ENCODE data around the gene SHISA4. TPM values are rescaled to one million over a fixed set of nuclear protein-coding genes. Genes with fewer than 3 reads are reported as not detected.
A peak's percentile ranks its signal among the peaks of the same experiment; 100 is the strongest.
"Not testable (repeated sequence)": the region's sequence is repeated elsewhere in the genome, so short reads cannot be mapped to it uniquely, and the experiment has no call there.

SHISA4 gene
- total RNA-seq, 1 donor: 19.4 TPM

GRCh38 chr1:201845331-201846083 is 43.2 kb upstream of the SHISA4 start:
- DNase-seq (ENCODE audit: low read depth): no peak
- H3K4me3 ChIP-seq (ENCODE audit: low read depth, low read length): no peak overlapping the region
- TF ChIP-seq CTCF (IDR thresholded peaks at IDR 0.05; ENCODE audit: insufficient read depth, low read length): no peak

- H3K4me3 ChIP-seq (ENCODE audit: low read depth, low read length): no peak overlapping the region
- TF ChIP-seq CTCF (IDR thresholded peaks at IDR 0.05; ENCODE audit: insufficient read depth, low read length): no peak
- DNase-seq (ENCODE audit: low read depth): peak; percentile 47
These were observed 41.5 kb upstream of the SHISA4 start for GRCh38 chr1:201847150-201847549.

GRCh38 chr1:201848230-201848629 is 40.5 kb upstream of the SHISA4 start:
- DNase-seq (ENCODE audit: low read depth): no peak
- H3K4me3 ChIP-seq (ENCODE audit: low read depth, low read length): no peak overlapping the region
- TF ChIP-seq CTCF (IDR thresholded peaks at IDR 0.05; ENCODE audit: insufficient read depth, low read length): no peak

GRCh38 chr1:201849372-201850052 is 39.2 kb upstream of the SHISA4 start:
- no peak overlapping the region for H3K4me3 ChIP-seq (ENCODE audit: low read depth, low read length)
- TF ChIP-seq CTCF (IDR thresholded peaks at IDR 0.05; ENCODE audit: insufficient read depth, low read length): no peak
- no peak for DNase-seq (ENCODE audit: low read depth)

GRCh38 chr1:201850053-201850397 is 38.7 kb upstream of the SHISA4 start:
- H3K4me3 ChIP-seq (ENCODE audit: low read depth, low read length): no peak overlapping the region
- no peak for TF ChIP-seq CTCF (IDR thresholded peaks at IDR 0.05; ENCODE audit: insufficient read depth, low read length)
- peak; percentile 98 for DNase-seq (ENCODE audit: low read depth)

GRCh38 chr1:201851949-201852348 is 36.7 kb upstream of the SHISA4 start:
- DNase-seq (ENCODE audit: low read depth): no peak
- no peak for TF ChIP-seq CTCF (IDR thresholded peaks at IDR 0.05; ENCODE audit: insufficient read depth, low read length)
- H3K4me3 ChIP-seq (ENCODE audit: low read depth, low read length): no peak overlapping the region

- not testable (repeated sequence) for DNase-seq (ENCODE audit: low read depth); H3K4me3 ChIP-seq (ENCODE audit: low read depth, low read length)
These were observed 32.0 kb upstream of the SHISA4 start for GRCh38 chr1:201856722-201857121.
